ENCODE measurements around the gene UBAC2. TPM values are rescaled to one million over a fixed set of nuclear protein-coding genes. Genes with fewer than 3 reads are reported as not detected.

Gene UBAC2
- total RNA-seq, 2 experiments from 2014 or later = 26.8 to 28.5 TPM

DNA sequence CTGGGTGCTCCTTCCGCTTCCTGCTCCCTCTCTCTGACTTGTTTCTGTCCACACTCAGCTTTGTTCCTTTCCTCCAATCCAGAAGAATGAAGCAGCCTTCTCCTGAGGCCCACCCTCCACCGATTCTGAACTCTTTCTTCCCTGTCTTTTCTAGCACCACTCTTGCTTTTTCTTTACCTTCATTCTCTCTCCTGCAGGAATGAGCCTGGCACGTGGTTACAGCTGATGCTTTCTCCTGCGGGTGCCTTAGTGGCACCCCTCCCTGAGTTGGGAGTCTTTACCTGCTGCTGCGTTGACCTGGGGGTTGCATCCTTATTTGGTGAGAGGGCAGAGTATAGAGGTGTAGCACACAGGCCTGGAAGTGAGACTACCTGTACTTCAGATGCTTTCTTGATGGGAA is 6.2 kb downstream of the UBAC2 start:
- DNase-seq (ENCODE audit: low spot score) = no peak
- Histone ChIP-seq H3K4me3 (ENCODE audit: low read depth, low read length, poor library complexity, severe bottlenecking) (no peak overlapping the region), H3K79me2 (ENCODE audit: insufficient read depth, low read depth, low read length) (peaks cover 85% of the 10 kb centered on the region), H2AFZ (ENCODE audit: low read length) (no peak overlapping the region), H3K36me3 (ENCODE audit: insufficient read depth, low read length) (peaks cover 28% of the 10 kb centered on the region), H3K4me2 (ENCODE audit: low read length) (peak overlapping the region; percentile 46), H3K9me2 (ENCODE audit: insufficient read depth, low read length) (no peaks in the 10 kb centered on the region), H3K4me1 (ENCODE audit: insufficient read depth, low read length, poor library complexity, severe bottlenecking) (peaks cover 66% of the 10 kb centered on the region), H3K9me3 (ENCODE audit: low read length) (no peaks in the 10 kb centered on the region), H3K27ac (ENCODE audit: low read depth, low read length, poor library complexity, severe bottlenecking) (no peak overlapping the region), H4K20me1 (ENCODE audit: insufficient read depth, low read length) (peaks cover 44% of the 10 kb centered on the region)
- intact Hi-C loops (cut with micrococcal nuclease; ENCODE audit: unreplicated experiment) = no loop called here
- no TSS peak for BruUV-seq (replicated peaks)
- ChIA-PET POLR2A (interaction anchor here (1.2 to 2.0 kb wide), 5 partner anchors 8 to 49 kb away, joined by 3 to 9 read pairs (median 5); no protein-coding TSS in a partner anchor), CTCF (ENCODE audit: unreplicated experiment) (no interaction called here)
- TF ChIP-seq EZH2phosphoT487 (IDR thresholded peaks at IDR 0.05; ENCODE audit: borderline replicate concordance, low read depth, low read length) = no peak
- TF ChIP-seq, protein P1, sequence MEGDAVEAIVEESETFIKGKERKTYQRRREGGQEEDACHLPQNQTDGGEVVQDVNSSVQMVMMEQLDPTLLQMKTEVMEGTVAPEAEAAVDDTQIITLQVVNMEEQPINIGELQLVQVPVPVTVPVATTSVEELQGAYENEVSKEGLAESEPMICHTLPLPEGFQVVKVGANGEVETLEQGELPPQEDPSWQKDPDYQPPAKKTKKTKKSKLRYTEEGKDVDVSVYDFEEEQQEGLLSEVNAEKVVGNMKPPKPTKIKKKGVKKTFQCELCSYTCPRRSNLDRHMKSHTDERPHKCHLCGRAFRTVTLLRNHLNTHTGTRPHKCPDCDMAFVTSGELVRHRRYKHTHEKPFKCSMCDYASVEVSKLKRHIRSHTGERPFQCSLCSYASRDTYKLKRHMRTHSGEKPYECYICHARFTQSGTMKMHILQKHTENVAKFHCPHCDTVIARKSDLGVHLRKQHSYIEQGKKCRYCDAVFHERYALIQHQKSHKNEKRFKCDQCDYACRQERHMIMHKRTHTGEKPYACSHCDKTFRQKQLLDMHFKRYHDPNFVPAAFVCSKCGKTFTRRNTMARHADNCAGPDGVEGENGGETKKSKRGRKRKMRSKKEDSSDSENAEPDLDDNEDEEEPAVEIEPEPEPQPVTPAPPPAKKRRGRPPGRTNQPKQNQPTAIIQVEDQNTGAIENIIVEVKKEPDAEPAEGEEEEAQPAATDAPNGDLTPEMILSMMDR (conservative IDR thresholded peaks at IDR 0.05; ENCODE audit: low read length) = no peak

DNA sequence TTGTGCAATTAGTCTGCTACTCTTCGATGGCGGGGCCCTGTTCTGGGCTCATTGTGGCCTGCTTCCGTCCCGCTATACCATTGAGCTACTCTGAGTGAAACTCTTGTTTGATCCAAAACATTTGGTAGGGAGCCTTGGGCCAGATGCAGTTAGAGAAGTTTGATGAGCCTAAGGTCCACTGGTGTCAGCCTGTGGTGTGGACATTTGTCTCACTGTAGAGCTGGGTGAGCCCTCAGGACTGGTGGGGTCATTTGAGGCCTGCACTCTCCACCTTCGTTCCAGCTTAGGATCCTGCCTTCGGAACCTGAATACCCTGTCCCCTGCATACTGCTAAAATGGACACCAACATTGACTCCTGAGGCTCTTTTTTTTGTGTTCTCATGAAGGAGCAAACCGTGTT is 6.9 kb downstream of the UBAC2 start:
- H3K36me3 ChIP-seq (ENCODE audit: insufficient read depth, low read length) = peaks cover 28% of the 10 kb centered on the region
- H3K79me2 ChIP-seq (ENCODE audit: insufficient read depth, low read depth, low read length) = peaks cover 85% of the 10 kb centered on the region
- no TSS peak for BruUV-seq (replicated peaks)
- H4K20me1 ChIP-seq (ENCODE audit: insufficient read depth, low read length) = peaks cover 38% of the 10 kb centered on the region
- no peak overlapping the region for H3K27ac ChIP-seq (ENCODE audit: low read depth, low read length, poor library complexity, severe bottlenecking)
- no peaks in the 10 kb centered on the region for H3K9me2 ChIP-seq (ENCODE audit: insufficient read depth, low read length)
- H3K4me3 ChIP-seq (ENCODE audit: low read depth, low read length, poor library complexity, severe bottlenecking) = no peak overlapping the region
- TF ChIP-seq EZH2phosphoT487 (IDR thresholded peaks at IDR 0.05; ENCODE audit: borderline replicate concordance, low read depth, low read length) = no peak
- TF ChIP-seq, protein P1 (conservative IDR thresholded peaks at IDR 0.05; ENCODE audit: low read length) = no peak
- no peak for DNase-seq (ENCODE audit: low spot score)
- CTCF ChIA-PET (ENCODE audit: unreplicated experiment) = no interaction called here
- no peak overlapping the region for H2AFZ ChIP-seq (ENCODE audit: low read length)
- peak overlapping the region; percentile 46 for H3K4me2 ChIP-seq (ENCODE audit: low read length)
- H3K9me3 ChIP-seq (ENCODE audit: low read length) = no peaks in the 10 kb centered on the region
- peaks cover 60% of the 10 kb centered on the region for H3K4me1 ChIP-seq (ENCODE audit: insufficient read depth, low read length, poor library complexity, severe bottlenecking)
- POLR2A ChIA-PET = interaction anchor here (0.6 to 2.0 kb wide), 4 partner anchors 14 to 51 kb away, joined by 4 to 9 read pairs (median 4); partner anchors contain the start of gene GPR18
- intact Hi-C loops (cut with micrococcal nuclease; ENCODE audit: unreplicated experiment) = no loop called here

DNA sequence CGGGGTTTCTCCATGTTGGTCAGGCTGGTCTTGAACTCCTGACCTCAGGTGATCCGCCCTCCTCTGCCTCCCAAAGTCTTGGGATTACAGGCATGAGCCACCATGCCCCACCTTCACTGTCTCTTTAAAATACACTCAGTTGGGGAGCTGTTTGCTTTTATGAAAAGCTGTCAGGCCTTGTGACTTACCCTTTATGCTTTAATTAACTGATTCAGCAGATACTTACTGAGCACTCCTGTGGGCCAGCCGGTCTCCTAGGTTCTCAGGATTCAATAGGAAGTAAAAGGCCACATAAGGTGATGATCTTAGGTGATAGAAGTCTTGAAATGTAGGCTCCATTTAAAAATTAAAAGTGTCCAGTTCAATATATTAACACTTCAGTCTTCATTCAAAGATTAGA is 7.5 kb downstream of the UBAC2 start:
- no TSS peak for BruUV-seq (replicated peaks)
- peaks cover 85% of the 10 kb centered on the region for H3K79me2 ChIP-seq (ENCODE audit: insufficient read depth, low read depth, low read length)
- peaks cover 28% of the 10 kb centered on the region for H3K36me3 ChIP-seq (ENCODE audit: insufficient read depth, low read length)
- intact Hi-C loops (cut with micrococcal nuclease; ENCODE audit: unreplicated experiment) = no loop called here
- no peak for DNase-seq (ENCODE audit: low spot score)
- no peak overlapping the region for H3K4me2 ChIP-seq (ENCODE audit: low read length)
- ChIA-PET POLR2A (interaction anchor here (0.9 to 2.0 kb wide), 2 partner anchors 23 to 50 kb away, joined by 5 to 9 read pairs; partner anchors contain the start of gene GPR18), CTCF (ENCODE audit: unreplicated experiment) (no interaction called here)
- no peak for TF ChIP-seq EZH2phosphoT487 (IDR thresholded peaks at IDR 0.05; ENCODE audit: borderline replicate concordance, low read depth, low read length)
- TF ChIP-seq, protein P1 (conservative IDR thresholded peaks at IDR 0.05; ENCODE audit: low read length) = no peak
- no peaks in the 10 kb centered on the region for H3K9me3 ChIP-seq (ENCODE audit: low read length)
- no peak overlapping the region for H3K4me3 ChIP-seq (ENCODE audit: low read depth, low read length, poor library complexity, severe bottlenecking)
- H3K9me2 ChIP-seq (ENCODE audit: insufficient read depth, low read length) = no peaks in the 10 kb centered on the region
- peaks cover 54% of the 10 kb centered on the region for H3K4me1 ChIP-seq (ENCODE audit: insufficient read depth, low read length, poor library complexity, severe bottlenecking)
- peaks cover 35% of the 10 kb centered on the region for H4K20me1 ChIP-seq (ENCODE audit: insufficient read depth, low read length)
- H2AFZ ChIP-seq (ENCODE audit: low read length) = no peak overlapping the region
- H3K27ac ChIP-seq (ENCODE audit: low read depth, low read length, poor library complexity, severe bottlenecking) = no peak overlapping the region

Data from OCI-LY7 (cell line).